Kidney epithelial cell (primary cell): Measurements from ENCODE around the gene PIEZO1. TPM values are rescaled to one million over a fixed set of nuclear protein-coding genes. Genes with fewer than 3 reads are reported as not detected.

ENCODE experiments used
- DNase-seq: peaks from one replicate; pipeline ENCODE4 v3.0.0-alpha.2; 2010; ENCODE audit warnings: low read depth
- H3K27me3 ChIP-seq: 2 replicates; pipeline ENCODE4 v1.6.0; 2011; ENCODE audit warnings: low read length; ENCODE audit not compliant: control insufficient read depth, insufficient read depth
- H3K36me3 ChIP-seq: 2 replicates; pipeline ENCODE4 v1.5.1; 2011; ENCODE audit warnings: low read length; ENCODE audit not compliant: control insufficient read depth, insufficient read depth
- H3K4me3 ChIP-seq: 2 replicates; pipeline ENCODE4 v1.5.1; 2011; ENCODE audit warnings: low read depth, mild to moderate bottlenecking, control low read depth, low read length
- total RNA-seq: library from RNA; depleted of rRNA; stranded (reverse); fragments of >200 nt; gene quantifications from 2 replicates; pipeline ENCODE4 v1.2.3, GENCODE V29; 2015
- TF ChIP-seq, protein P1 (sequence below): IDR thresholded peaks from 2 replicates; pipeline ENCODE4 v1.5.1; 2011; ENCODE audit warnings: mild to moderate bottlenecking, moderate library complexity, low read length, control low read depth, inconsistent platforms; ENCODE audit not compliant: insufficient read depth, poor library complexity, severe bottlenecking

PIEZO1 gene
- total RNA-seq, 1 donor from 2014 or later = 309 TPM

DNA sequence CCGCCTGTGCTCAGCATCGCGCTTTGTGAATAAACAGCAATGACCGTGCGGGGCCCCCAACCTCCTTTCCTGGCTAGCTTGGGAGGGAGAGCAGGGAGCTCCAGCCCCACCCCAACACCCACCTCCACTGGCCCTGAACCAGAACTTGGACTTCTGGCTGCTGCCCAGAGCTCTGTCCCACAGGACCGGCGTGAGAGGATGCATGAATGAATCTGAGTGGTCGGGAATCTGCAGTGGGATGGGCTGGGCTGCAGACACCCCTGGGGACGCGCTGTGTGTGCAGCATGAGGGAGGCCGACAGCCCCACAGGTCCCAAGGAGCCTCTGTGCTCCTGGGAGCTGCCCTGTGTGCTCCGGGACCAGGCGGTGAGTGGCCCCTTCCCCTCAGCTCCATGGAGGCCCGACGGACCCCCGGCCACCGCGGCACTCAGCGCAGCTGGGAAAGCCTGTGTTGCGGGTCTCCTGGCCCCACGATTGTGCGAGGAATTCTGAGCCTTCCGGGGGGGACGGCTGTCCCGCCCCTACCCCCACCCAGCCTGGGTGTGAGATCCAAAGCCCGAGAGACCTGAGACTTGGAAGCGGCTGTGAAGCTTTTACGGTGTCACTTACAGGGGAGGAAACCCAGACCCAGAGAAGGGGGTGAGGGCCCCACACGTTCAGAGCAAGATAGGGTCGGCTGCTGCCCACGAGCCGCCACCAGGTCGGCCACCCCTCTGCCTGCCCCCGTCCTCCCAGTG is 5.4 kb downstream of the PIEZO1 start:
- Histone ChIP-seq H3K27me3 (no peaks in the 10 kb centered on the region), H3K36me3 (no peaks in the 10 kb centered on the region), H3K4me3 (no peak overlapping the region)
- TF ChIP-seq, protein P1, sequence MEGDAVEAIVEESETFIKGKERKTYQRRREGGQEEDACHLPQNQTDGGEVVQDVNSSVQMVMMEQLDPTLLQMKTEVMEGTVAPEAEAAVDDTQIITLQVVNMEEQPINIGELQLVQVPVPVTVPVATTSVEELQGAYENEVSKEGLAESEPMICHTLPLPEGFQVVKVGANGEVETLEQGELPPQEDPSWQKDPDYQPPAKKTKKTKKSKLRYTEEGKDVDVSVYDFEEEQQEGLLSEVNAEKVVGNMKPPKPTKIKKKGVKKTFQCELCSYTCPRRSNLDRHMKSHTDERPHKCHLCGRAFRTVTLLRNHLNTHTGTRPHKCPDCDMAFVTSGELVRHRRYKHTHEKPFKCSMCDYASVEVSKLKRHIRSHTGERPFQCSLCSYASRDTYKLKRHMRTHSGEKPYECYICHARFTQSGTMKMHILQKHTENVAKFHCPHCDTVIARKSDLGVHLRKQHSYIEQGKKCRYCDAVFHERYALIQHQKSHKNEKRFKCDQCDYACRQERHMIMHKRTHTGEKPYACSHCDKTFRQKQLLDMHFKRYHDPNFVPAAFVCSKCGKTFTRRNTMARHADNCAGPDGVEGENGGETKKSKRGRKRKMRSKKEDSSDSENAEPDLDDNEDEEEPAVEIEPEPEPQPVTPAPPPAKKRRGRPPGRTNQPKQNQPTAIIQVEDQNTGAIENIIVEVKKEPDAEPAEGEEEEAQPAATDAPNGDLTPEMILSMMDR = no peak
- no peak for DNase-seq

DNA sequence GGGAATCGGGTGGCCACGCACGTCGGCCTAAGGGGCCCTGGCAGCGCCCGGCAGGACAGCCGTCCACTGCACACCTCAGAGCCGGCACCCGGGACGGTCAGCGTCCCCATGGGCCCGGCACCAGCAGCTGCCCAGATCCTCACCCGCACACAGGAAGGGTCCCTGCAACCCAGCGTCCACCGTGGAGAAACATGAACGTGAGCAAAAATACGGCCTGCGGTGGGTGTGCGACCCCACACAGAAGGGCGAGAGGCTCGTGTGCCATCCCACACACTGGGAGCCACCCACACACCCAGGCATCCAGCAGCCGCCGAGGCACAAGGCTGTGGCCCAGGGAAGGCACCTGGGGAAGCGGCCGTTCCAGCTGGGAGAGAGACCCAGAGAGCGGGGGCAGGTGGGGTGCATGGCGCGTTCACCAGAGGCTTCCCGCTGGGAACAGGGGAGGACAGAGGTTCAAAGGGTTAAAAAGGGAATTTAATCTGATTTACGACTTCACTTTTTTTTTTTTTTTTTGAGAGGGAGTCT is 6.4 kb downstream of the PIEZO1 start:
- Histone ChIP-seq H3K36me3 (no peaks in the 10 kb centered on the region), H3K27me3 (no peaks in the 10 kb centered on the region), H3K4me3 (no peak overlapping the region)
- no peak for DNase-seq
- TF ChIP-seq, protein P1 = no peak

DNA sequence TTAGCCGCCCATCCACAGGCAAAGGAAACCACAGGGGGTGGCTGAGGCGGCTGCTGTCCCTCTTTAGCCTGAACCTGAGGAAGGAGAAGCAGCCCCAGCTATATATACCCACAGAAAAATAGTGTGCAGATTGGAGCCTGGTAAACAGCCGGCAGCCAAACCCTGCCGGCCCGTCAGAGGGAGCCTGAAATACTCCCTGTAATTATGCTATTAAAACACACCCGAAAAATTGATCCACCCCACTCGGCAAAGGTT is 6.8 kb downstream of the PIEZO1 start:
- TF ChIP-seq, protein P1 = no peak
- H3K36me3 ChIP-seq = no peaks in the 10 kb centered on the region
- no peak overlapping the region for H3K4me3 ChIP-seq
- no peak for DNase-seq
- H3K27me3 ChIP-seq = no peaks in the 10 kb centered on the region

DNA sequence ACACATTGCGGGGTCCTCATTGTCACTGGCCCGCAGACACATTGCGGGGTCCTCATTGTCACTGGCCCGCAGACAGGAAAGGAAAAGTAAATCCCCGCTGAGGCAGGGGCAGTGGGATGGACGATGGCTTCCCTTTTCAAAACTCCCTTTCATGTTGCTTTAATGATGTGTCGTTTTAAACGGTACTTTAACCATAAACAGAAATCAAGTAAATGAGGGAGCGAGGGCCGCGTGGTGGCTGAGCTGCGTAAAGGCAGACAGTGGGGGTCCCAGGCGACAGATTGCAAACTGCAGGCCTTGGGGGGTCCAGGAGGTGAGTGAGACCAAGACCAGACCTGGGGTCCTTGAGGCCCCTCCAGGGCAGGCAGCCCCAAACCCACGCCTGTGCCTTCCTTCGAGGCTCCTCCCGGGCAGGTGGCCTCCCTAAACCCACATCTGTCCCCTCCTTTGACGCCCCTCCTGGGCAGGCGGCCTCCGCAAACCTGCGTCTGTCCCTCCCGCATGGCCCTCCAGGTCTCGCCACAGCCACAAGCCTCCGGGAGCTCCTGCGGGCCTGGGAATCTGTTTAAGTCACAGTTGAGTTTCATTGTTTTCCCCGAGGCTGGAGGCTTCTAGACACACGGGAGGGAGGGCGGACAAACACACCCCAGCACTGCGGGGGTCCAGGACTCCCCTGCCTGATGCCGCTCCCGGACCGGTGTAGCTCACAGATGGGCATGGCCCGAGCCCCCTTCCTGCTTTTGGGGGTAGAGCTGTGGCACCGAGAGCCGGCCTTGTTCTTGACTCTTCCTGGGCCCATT is 7.3 kb downstream of the PIEZO1 start:
- no peak overlapping the region for H3K4me3 ChIP-seq
- no peaks in the 10 kb centered on the region for H3K27me3 ChIP-seq
- TF ChIP-seq, protein P1 = no peak
- no peak for DNase-seq
- no peaks in the 10 kb centered on the region for H3K36me3 ChIP-seq

DNA sequence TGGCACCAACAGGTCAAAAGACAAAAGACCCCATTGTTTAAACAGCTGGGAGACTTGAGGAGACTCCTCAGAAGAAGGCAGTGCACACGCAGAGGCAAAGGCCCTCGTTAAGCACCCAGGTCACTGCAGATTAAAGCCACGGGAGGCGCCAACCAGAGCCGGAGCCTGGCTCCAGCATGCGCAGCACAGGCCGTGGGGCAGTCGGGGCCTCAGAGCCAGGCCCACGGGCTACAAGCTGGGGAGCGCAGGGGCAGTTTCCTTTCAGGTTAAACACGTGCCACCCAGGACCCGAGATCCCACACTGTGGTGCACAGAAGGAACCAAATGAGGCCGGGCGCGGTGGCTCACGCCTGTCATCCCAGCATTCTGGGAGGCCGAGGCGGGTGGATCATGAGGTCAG is 9.2 kb downstream of the PIEZO1 start:
- Histone ChIP-seq H3K36me3 (no peaks in the 10 kb centered on the region), H3K4me3 (no peak overlapping the region), H3K27me3 (no peaks in the 10 kb centered on the region)
- TF ChIP-seq, protein P1 = no peak
- no peak for DNase-seq
